ENCODE results near the gene OR5AC2. TPM values are rescaled to one million over a fixed set of nuclear protein-coding genes. Genes with fewer than 3 reads are reported as not detected.

OR5AC2 gene, protein sequence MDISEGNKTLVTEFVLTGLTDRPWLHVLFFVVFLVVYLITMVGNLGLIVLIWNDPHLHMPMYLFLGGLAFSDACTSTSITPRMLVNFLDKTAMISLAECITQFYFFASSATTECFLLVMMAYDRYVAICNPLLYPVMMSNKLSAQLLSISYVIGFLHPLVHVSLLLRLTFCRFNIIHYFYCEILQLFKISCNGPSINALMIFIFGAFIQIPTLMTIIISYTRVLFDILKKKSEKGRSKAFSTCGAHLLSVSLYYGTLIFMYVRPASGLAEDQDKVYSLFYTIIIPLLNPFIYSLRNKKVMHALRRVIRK
- total RNA-seq: not detected

DNA sequence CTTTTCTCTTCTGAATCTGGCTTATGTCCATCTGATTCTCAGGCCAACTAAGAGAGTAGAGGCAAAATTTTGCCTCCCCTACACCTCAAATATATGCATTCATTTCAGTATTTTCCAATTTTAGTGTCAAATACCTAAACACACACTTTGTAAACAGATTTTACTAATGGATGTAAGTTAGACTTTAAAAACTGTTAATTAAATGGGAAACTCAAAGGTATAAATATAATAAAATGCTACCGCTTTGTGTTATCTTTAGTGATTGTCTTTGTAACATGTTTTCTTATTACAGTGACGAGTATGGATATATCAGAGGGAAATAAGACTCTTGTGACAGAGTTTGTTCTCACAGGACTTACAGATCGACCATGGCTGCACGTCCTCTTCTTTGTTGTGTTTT is at the start of gene OR5AC2:
TSS of gene OR5AC2 (plus strand) at position 301 of the 400 bp plus-strand sequence. CDS start at position 301, 0 bp downstream.
- no peaks in the 10 kb centered on the region for H3K4me1 ChIP-seq
- no peaks in the 10 kb centered on the region for H3K36me3 ChIP-seq
- H3K9ac ChIP-seq (ENCODE audit: low read depth in 2 of 2, low read length in 2 of 2): no peak within 1 kb of the TSS
- intact Hi-C loops (cut with DNase I): no loop called here
- no peak for DNase-seq
- no peak within 1 kb of the TSS for H3K4me3 ChIP-seq
- H3K27ac ChIP-seq: no peak within 1 kb of the TSS
- H3K27me3 ChIP-seq: no peaks in the 10 kb centered on the region
- TF ChIP-seq, protein P1, sequence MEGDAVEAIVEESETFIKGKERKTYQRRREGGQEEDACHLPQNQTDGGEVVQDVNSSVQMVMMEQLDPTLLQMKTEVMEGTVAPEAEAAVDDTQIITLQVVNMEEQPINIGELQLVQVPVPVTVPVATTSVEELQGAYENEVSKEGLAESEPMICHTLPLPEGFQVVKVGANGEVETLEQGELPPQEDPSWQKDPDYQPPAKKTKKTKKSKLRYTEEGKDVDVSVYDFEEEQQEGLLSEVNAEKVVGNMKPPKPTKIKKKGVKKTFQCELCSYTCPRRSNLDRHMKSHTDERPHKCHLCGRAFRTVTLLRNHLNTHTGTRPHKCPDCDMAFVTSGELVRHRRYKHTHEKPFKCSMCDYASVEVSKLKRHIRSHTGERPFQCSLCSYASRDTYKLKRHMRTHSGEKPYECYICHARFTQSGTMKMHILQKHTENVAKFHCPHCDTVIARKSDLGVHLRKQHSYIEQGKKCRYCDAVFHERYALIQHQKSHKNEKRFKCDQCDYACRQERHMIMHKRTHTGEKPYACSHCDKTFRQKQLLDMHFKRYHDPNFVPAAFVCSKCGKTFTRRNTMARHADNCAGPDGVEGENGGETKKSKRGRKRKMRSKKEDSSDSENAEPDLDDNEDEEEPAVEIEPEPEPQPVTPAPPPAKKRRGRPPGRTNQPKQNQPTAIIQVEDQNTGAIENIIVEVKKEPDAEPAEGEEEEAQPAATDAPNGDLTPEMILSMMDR (IDR thresholded peaks at IDR 0.05): no peak
- H3K9me3 ChIP-seq: no peaks in the 10 kb centered on the region

DNA sequence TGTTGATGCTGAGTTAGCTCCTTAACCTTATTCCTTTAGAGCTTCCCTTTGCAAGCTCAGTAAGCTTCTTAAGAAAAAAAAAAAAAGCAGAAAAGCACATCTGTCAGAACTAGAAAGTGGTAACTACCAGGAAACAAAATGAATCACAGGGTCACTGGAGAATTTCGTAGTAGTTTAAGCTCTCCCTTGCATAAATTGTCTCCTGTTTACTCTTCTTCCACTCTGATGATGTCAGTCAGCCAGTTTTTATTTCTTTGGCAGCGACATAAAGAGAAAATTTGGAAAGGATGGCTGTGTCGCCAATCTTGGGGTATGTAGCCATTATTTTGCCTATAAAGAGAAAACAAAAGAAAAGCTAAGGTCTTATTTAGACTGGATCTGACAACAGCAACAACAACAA is 48.7 kb upstream of the OR5AC2 start:
- H3K27ac ChIP-seq: no peak overlapping the region
- no peaks in the 10 kb centered on the region for H3K4me1 ChIP-seq
- TF ChIP-seq, protein P1 (IDR thresholded peaks at IDR 0.05): no peak
- H3K4me3 ChIP-seq: no peak overlapping the region
- DNase-seq: no peak
- no peaks in the 10 kb centered on the region for H3K9me3 ChIP-seq
- intact Hi-C loops (cut with DNase I): loop anchor here (2.0 to 10.0 kb wide), 2 partner anchors 291 to 557 kb away; partner anchors contain the start of gene CPOX
- no peaks in the 10 kb centered on the region for H3K36me3 ChIP-seq
- no peak overlapping the region for H3K9ac ChIP-seq (ENCODE audit: low read depth in 2 of 2, low read length in 2 of 2)
- H3K27me3 ChIP-seq: no peaks in the 10 kb centered on the region

DNA sequence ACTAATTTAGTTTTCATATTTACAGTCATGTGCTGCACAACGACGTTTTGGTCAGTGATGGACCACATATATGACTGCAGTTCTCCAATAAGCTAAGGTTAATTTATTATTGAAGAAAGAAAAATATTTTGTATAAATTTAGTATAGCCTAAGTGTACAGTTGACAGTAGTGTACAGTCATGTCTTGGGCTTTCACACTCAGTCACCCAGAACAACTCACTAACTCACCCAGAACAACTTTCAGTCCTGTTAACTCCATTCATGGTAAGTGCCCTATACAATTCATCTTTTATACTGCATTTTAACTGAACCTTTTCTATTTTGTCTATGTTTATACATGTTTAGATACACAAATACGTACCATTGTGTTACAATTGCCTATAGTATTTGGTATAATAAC is 48.1 kb upstream of the OR5AC2 start:
- Histone ChIP-seq H3K27ac (no peak overlapping the region), H3K4me3 (no peak overlapping the region), H3K27me3 (no peaks in the 10 kb centered on the region), H3K9ac (ENCODE audit: low read depth in 2 of 2, low read length in 2 of 2) (no peak overlapping the region), H3K36me3 (no peaks in the 10 kb centered on the region), H3K9me3 (no peaks in the 10 kb centered on the region), H3K4me1 (no peaks in the 10 kb centered on the region)
- intact Hi-C loops (cut with DNase I): loop anchor here (2.0 to 10.0 kb wide), 2 partner anchors 290 to 556 kb away; partner anchors contain the start of gene CPOX
- TF ChIP-seq, protein P1 (IDR thresholded peaks at IDR 0.05): no peak
- no peak for DNase-seq

DNA sequence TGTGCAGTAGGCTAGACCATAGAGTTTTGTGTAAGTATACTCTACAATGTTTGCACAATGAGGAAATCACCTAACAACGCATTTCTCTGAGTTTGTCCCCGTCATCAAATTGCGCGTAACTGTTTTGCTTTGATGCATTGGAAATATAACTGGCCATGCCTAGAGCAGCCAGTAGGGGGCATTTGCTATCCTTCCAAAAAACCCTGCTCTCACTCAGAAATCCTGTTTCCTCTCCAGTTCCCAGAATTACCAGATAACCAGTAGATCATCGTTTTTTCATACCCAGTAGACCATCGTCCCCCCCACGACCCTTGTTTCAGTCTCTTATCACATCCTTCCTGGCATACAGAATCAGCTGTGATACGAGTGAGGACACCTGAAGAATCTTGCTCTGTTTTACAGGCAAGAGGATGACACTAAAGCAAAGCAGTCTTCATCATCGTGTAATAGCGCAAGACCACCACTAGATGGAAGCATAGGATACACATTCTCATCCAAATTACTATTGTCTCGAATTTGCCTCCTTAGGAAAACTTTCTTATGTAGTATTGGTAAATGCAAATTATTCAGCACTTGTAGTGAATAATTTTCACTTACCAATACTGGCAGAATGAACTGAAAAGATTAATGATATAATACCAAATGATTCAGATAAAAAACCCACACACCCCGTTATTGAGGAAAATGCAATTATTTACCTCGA is 47.5 kb upstream of the OR5AC2 start:
- H3K4me1 ChIP-seq: no peaks in the 10 kb centered on the region
- peak; percentile 58 for DNase-seq
- H3K9me3 ChIP-seq: no peaks in the 10 kb centered on the region
- no peak overlapping the region for H3K27ac ChIP-seq
- no peak overlapping the region for H3K9ac ChIP-seq (ENCODE audit: low read depth in 2 of 2, low read length in 2 of 2)
- H3K27me3 ChIP-seq: no peaks in the 10 kb centered on the region
- no peak overlapping the region for H3K4me3 ChIP-seq
- intact Hi-C loops (cut with DNase I): loop anchor here (2.0 to 10.0 kb wide), 2 partner anchors 289 to 555 kb away; partner anchors contain the start of gene CPOX
- TF ChIP-seq, protein P1 (IDR thresholded peaks at IDR 0.05): peak; percentile 92
- H3K36me3 ChIP-seq: no peaks in the 10 kb centered on the region

DNA sequence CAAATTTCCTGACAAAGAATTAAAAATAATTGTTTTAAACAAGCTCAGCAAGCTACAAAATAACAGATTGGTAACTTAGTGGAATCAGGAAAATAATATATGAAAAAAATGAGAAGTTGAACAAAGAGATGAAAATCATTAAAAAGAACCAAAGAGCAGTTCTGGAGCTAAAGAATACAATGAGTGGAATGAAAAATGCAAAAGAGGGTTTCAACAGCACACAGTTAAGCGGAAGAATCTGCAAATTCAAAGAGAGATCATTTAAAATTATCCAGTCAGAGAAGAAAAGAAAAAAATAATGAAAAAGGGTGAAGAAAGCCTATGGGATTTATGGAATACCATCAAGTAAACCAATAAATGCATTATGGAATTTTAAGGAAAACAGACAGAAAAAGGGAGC is 45.6 kb upstream of the OR5AC2 start:
- Histone ChIP-seq H3K9me3 (no peaks in the 10 kb centered on the region), H3K9ac (ENCODE audit: low read depth in 2 of 2, low read length in 2 of 2) (no peak overlapping the region), H3K36me3 (no peaks in the 10 kb centered on the region), H3K27ac (no peak overlapping the region), H3K4me1 (no peaks in the 10 kb centered on the region), H3K27me3 (no peaks in the 10 kb centered on the region), H3K4me3 (no peak overlapping the region)
- intact Hi-C loops (cut with DNase I): no loop called here
- no peak for DNase-seq
- TF ChIP-seq, protein P1 (IDR thresholded peaks at IDR 0.05): no peak

Data from colonic mucosa (tissue), 4 donors.